Neutrophil (primary cell): ENCODE measurements around the gene SC5D.

Experiments used
- H3K27ac ChIP-seq: fragments of 200-600 bp; sonication (generic); 2 replicates; pipeline ENCODE4 v1.5.1; 2016; ENCODE audit warnings: mild to moderate bottlenecking, moderate library complexity
- H3K27me3 ChIP-seq: fragments of 200-600 bp; sonication (generic); 2 replicates; pipeline ENCODE4 v1.6.0; 2016; ENCODE audit warnings: mild to moderate bottlenecking
- H3K36me3 ChIP-seq: fragments of 200-600 bp; sonication (generic); 2 replicates; pipeline ENCODE4 v1.5.1; 2017
- H3K4me1 ChIP-seq, 2 experiments: fragments of 200-600 bp in 1 of 2; sonication (generic) in 1 of 2; 1 replicate in 1 of 2; 2 replicates in 1 of 2; pipeline versions ENCODE4 v1.5.1 to v1.6.1; 2013 to 2016; ENCODE audit warnings: low read depth in 1 of 2, low read length in 1 of 2, mild to moderate bottlenecking in 1 of 2, moderate library complexity in 1 of 2; ENCODE audit not compliant: control insufficient read depth in 1 of 2, insufficient read depth in 1 of 2
- H3K4me3 ChIP-seq, 2 experiments: fragments of 200-600 bp in 1 of 2; sonication (generic) in 1 of 2; 1 replicate in 1 of 2; 2 replicates in 1 of 2; pipeline ENCODE4 v1.5.1; 2013 to 2016; ENCODE audit warnings: low read depth in 1 of 2, low read length in 1 of 2, mild to moderate bottlenecking in 1 of 2, moderate library complexity in 1 of 2
- H3K9me3 ChIP-seq: fragments of 200-600 bp; sonication (generic); 2 replicates; pipeline ENCODE4 v1.5.1; 2016
- CTCF ChIP-seq: fragments of 200-600 bp; sonication (generic); IDR thresholded peaks from 2 replicates; pipeline ENCODE4 v1.5.1; 2016; ENCODE audit warnings: antibody characterized with exemption

Gene SC5D

DNA sequence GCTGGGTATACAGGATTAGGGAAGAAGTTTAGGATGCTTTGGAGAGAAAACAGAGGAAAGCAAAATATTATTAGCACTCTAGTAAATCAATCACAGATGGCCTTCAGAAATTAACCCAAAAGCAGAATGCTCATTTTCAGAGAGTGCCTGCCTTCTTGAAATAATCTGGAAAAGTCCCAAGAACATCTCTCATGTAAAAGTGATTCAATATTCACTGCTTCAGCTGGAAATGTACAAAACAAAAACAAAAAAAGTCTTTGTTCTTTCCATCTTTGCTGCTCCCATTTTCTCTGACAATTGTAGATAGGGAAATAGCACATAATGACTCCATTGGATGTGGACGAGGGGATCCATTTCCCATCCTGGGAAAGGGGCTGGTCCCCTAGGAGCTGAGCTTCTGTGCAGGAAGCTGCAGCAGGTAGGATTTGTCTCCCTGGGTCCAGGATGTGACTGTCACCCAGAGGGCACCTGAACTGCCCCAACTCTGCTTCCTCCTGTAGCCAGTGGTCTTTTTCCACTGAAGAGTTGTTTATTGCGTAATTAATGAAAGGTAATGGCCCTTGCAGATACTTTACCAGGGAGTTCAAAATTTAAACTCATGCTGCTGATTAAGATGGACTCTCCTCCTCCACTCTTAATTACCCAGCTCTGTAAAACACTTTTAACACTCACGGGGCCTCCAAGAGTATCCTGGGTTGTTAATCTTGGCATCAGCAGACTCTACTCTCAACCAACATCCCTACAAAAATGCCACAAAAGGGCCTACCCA is 57.9 kb downstream of the SC5D start:
- Histone ChIP-seq H3K27me3 (no peaks in the 10 kb centered on the region), H3K4me1 (peaks cover 9 to 15% of the 10 kb centered on the region in 2 experiments), H3K9me3 (no peaks in the 10 kb centered on the region), H3K36me3 (no peaks in the 10 kb centered on the region), H3K4me3 (no peak overlapping the region), H3K27ac (no peak overlapping the region)
- TF ChIP-seq CTCF = no peak

- Histone ChIP-seq H3K27me3 (no peaks in the 10 kb centered on the region), H3K4me1 (peaks cover 9 to 15% of the 10 kb centered on the region in 2 experiments)
Measured at GRCh38 chr11:121351083-121351630, 58.6 kb downstream of the SC5D start.

GRCh38 chr11:121352251-121352891 is 59.8 kb downstream of the SC5D start:
- no peak for TF ChIP-seq CTCF
- H3K4me1 ChIP-seq = peaks cover 16 to 21% of the 10 kb centered on the region in 2 experiments

More at GRCh38 chr11:121351083-121351630, 58.6 kb downstream of the SC5D start:
- H3K9me3 ChIP-seq = no peaks in the 10 kb centered on the region
- no peak for TF ChIP-seq CTCF
- no peaks in the 10 kb centered on the region for H3K36me3 ChIP-seq
- no peak overlapping the region for H3K4me3 ChIP-seq
- H3K27ac ChIP-seq = no peak overlapping the region

GRCh38 chr11:121354192-121354591 is 61.6 kb downstream of the SC5D start:
- Histone ChIP-seq H3K4me3 (no peak overlapping the region), H3K36me3 (no peaks in the 10 kb centered on the region), H3K27ac (peak overlapping the region; percentile 36), H3K4me1 (peaks cover 34 to 39% of the 10 kb centered on the region in 2 experiments), H3K27me3 (no peaks in the 10 kb centered on the region), H3K9me3 (no peaks in the 10 kb centered on the region)
- TF ChIP-seq CTCF = no peak

More at GRCh38 chr11:121352251-121352891, 59.8 kb downstream of the SC5D start:
- H3K9me3 ChIP-seq = no peaks in the 10 kb centered on the region
- H3K27me3 ChIP-seq = no peaks in the 10 kb centered on the region
- H3K27ac ChIP-seq = no peak overlapping the region
- no peak overlapping the region for H3K4me3 ChIP-seq
- H3K36me3 ChIP-seq = no peaks in the 10 kb centered on the region

- no peaks in the 10 kb centered on the region for H3K36me3 ChIP-seq
- H3K9me3 ChIP-seq = no peaks in the 10 kb centered on the region
- no peaks in the 10 kb centered on the region for H3K27me3 ChIP-seq
- H3K4me3 ChIP-seq = no peak overlapping the region
- H3K4me1 ChIP-seq = peaks cover 42 to 46% of the 10 kb centered on the region in 2 experiments
- H3K27ac ChIP-seq = no peak overlapping the region
- no peak for TF ChIP-seq CTCF
Measured at GRCh38 chr11:121356357-121356756, 63.8 kb downstream of the SC5D start.
